Smooth muscle cell (in vitro differentiated cells): Measurements from ENCODE around the gene ABTB1. TPM values are rescaled to one million over a fixed set of nuclear protein-coding genes. Genes with fewer than 3 reads are reported as not detected.

Experiments used
- DNase-seq: peaks from one replicate; lab custom pipeline; 2025; ENCODE audit not compliant: unreplicated experiment; lab: John Stamatoyannopoulos, UW
- H2AFZ ChIP-seq: fragments of 200-600 bp; sonication (generic); 2 replicates; pipeline ENCODE4 v1.6.0; 2016; ENCODE audit warnings: antibody characterized with exemption, low read depth, mild to moderate bottlenecking
- H3F3A ChIP-seq: fragments of 200-600 bp; sonication (generic); 2 replicates; pipeline ENCODE4 v1.6.0; 2017; ENCODE audit warnings: antibody characterized with exemption, low read depth
- H3K27ac ChIP-seq: fragments of 200-600 bp; sonication (generic); 2 replicates; pipeline ENCODE4 v1.5.1; 2016; ENCODE audit warnings: low read depth, mild to moderate bottlenecking
- H3K27me3 ChIP-seq: fragments of 200-600 bp; sonication (generic); 2 replicates; pipeline ENCODE4 v1.6.1; 2016; ENCODE audit warnings: low read depth, mild to moderate bottlenecking
- H3K36me3 ChIP-seq: fragments of 200-600 bp; sonication (generic); 2 replicates; pipeline ENCODE4 v1.5.1; 2016; ENCODE audit warnings: low read depth
- H3K4me1 ChIP-seq: fragments of 200-600 bp; sonication (generic); 2 replicates; pipeline ENCODE4 v1.5.1; 2016; ENCODE audit warnings: low read depth
- H3K4me2 ChIP-seq: fragments of 200-600 bp; sonication (generic); 2 replicates; pipeline ENCODE4 v1.6.0; 2016; ENCODE audit warnings: mild to moderate bottlenecking
- H3K4me3 ChIP-seq: fragments of 200-600 bp; sonication (generic); 2 replicates; pipeline ENCODE4 v1.5.1; 2016; ENCODE audit warnings: mild to moderate bottlenecking
- H3K79me2 ChIP-seq: fragments of 200-600 bp; sonication (generic); 2 replicates; pipeline ENCODE4 v1.6.0; 2016; ENCODE audit warnings: low read depth, mild to moderate bottlenecking
- H3K9ac ChIP-seq: fragments of 200-600 bp; sonication (generic); 2 replicates; pipeline ENCODE4 v1.6.0; 2016; ENCODE audit warnings: low read depth
- H3K9me3 ChIP-seq: fragments of 200-600 bp; sonication (generic); replicated peaks from 2 replicates; pipeline ENCODE4 v1.5.1; 2016; ENCODE audit warnings: low read depth
- H4K20me1 ChIP-seq: fragments of 200-600 bp; sonication (generic); 2 replicates; pipeline ENCODE4 v1.6.0; 2016; ENCODE audit warnings: low read depth
- WGBS: methylation state at CpG from one replicate; pipeline ENCODE4 v1.1.7; 2016; ENCODE audit warnings: low lambda C conversion rate; 5-methylcytosine and 5-hydroxymethylcytosine counted together
- polyA plus RNA-seq: library from polyadenylated mRNA; unstranded; fragments of >200 nt; fragmentation: Nextera tagmentation; extraction: Ambion mirVana; gene quantifications from 2 replicates; pipeline ENCODE4 v1.2.1, GENCODE V29; 2016
- total RNA-seq: library from RNA; depleted of rRNA; stranded (reverse); fragments of >200 nt; gene quantifications from 2 replicates; pipeline ENCODE4 v1.2.3, GENCODE V29; 2014
- TF ChIP-seq, protein P1 (sequence below): fragments of 200-600 bp; sonication (generic); IDR thresholded peaks from 2 replicates; pipeline ENCODE4 v1.5.1; 2017; ENCODE audit warnings: borderline replicate concordance, mild to moderate bottlenecking, antibody characterized with exemption; ENCODE audit not compliant: insufficient read depth, poor library complexity, severe bottlenecking

The ABTB1 gene
- total and polyA plus RNA-seq, 2 experiments from 2014 or later: 2.8 to 17.9 TPM

GRCh38 chr3:127694467-127695215 is 21.9 kb downstream of the ABTB1 start:
- Histone ChIP-seq H3K79me2 (no peaks in the 10 kb centered on the region), H3K4me1 (peaks cover 12% of the 10 kb centered on the region), H3K4me3 (no peak overlapping the region), H3K9me3 (no peaks in the 10 kb centered on the region), H3F3A (peaks cover 3% of the 10 kb centered on the region), H3K4me2 (no peak overlapping the region), H3K27ac (no peak overlapping the region), H3K27me3 (no peaks in the 10 kb centered on the region), H3K36me3 (no peaks in the 10 kb centered on the region), H3K9ac (no peak overlapping the region), H4K20me1 (no peaks in the 10 kb centered on the region), H2AFZ (no peak overlapping the region)
- no peak for DNase-seq
- TF ChIP-seq, protein P1, sequence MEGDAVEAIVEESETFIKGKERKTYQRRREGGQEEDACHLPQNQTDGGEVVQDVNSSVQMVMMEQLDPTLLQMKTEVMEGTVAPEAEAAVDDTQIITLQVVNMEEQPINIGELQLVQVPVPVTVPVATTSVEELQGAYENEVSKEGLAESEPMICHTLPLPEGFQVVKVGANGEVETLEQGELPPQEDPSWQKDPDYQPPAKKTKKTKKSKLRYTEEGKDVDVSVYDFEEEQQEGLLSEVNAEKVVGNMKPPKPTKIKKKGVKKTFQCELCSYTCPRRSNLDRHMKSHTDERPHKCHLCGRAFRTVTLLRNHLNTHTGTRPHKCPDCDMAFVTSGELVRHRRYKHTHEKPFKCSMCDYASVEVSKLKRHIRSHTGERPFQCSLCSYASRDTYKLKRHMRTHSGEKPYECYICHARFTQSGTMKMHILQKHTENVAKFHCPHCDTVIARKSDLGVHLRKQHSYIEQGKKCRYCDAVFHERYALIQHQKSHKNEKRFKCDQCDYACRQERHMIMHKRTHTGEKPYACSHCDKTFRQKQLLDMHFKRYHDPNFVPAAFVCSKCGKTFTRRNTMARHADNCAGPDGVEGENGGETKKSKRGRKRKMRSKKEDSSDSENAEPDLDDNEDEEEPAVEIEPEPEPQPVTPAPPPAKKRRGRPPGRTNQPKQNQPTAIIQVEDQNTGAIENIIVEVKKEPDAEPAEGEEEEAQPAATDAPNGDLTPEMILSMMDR: peak; percentile 3
- 92% methylated on average over 17 of the region's 17 CpGs for WGBS

- peaks cover 3% of the 10 kb centered on the region for H3F3A ChIP-seq
- no peaks in the 10 kb centered on the region for H3K36me3 ChIP-seq
- H3K4me3 ChIP-seq: no peak overlapping the region
- no peaks in the 10 kb centered on the region for H3K9me3 ChIP-seq
- no peaks in the 10 kb centered on the region for H4K20me1 ChIP-seq
- no peaks in the 10 kb centered on the region for H3K27me3 ChIP-seq
- WGBS: 50% methylated on average over 16 of the region's 16 CpGs
- H3K79me2 ChIP-seq: no peaks in the 10 kb centered on the region
- DNase-seq: peak; percentile 65
- peaks cover 6% of the 10 kb centered on the region for H3K4me1 ChIP-seq
- no peak overlapping the region for H3K9ac ChIP-seq
- H3K4me2 ChIP-seq: peak overlapping the region; percentile 49
- TF ChIP-seq, protein P1: no peak
- H3K27ac ChIP-seq: peak overlapping the region; percentile 60
- H2AFZ ChIP-seq: no peak overlapping the region
Observed at GRCh38 chr3:127697551-127698240, 24.9 kb downstream of the ABTB1 start.

- H3K27ac ChIP-seq: peak overlapping the region; percentile 60
- WGBS: 61% methylated on average over 3 of the region's 3 CpGs
Observed at GRCh38 chr3:127698286-127698685, 25.5 kb downstream of the ABTB1 start.

More at GRCh38 chr3:127698286-127698685, 25.5 kb downstream of the ABTB1 start:
- H2AFZ ChIP-seq: no peak overlapping the region
- no peak overlapping the region for H3K4me3 ChIP-seq
- H3K4me1 ChIP-seq: peaks cover 6% of the 10 kb centered on the region
- no peaks in the 10 kb centered on the region for H3K9me3 ChIP-seq
- H3K4me2 ChIP-seq: no peak overlapping the region
- H3K36me3 ChIP-seq: no peaks in the 10 kb centered on the region
- no peaks in the 10 kb centered on the region for H4K20me1 ChIP-seq
- H3F3A ChIP-seq: peaks cover 3% of the 10 kb centered on the region
- TF ChIP-seq, protein P1: no peak
- H3K27me3 ChIP-seq: no peaks in the 10 kb centered on the region
- no peak for DNase-seq
- no peak overlapping the region for H3K9ac ChIP-seq
- no peaks in the 10 kb centered on the region for H3K79me2 ChIP-seq
